GM21447 (cell line): ENCODE measurements around the gene SMIM45.

Source experiments
- ATAC-seq: cut with Tn5 transposase; IDR thresholded peaks from one replicate; pipeline ENCODE4 v1.9.1; 2021; ENCODE audit not compliant: unreplicated experiment

The SMIM45 gene

DNA sequence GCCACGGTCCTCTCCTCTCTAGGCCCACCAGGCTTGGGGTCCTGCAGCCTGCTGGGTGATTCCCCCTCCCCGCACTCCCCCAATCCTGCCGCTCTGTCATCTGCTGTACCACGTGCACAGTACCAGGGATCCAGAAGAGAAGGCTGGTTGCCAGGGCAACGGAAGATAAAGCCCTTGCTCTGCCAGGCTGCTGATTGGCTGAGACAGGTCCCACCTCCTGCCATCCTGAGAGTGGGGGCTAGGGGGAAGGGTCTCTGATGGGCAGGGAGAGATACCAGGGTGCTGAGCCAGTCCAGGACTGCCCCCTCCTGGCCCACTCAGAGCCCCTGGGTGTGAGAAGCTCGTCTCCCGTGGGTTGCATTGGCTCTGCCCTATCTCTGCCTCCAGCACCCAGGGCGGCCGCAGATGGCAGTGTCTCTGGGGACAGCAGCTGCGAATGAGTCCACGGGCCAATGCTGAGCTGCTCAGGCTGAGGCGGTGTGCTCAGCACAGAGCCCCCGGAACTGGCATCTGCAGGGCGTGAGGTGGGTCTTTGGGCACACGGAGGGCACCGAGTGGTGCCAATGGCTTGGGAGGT lies at the start of gene SMIM45:
SMIM45 (plus strand) TSS at position 253 of the 577 bp plus-strand sequence.
- ATAC-seq = no peak

DNA sequence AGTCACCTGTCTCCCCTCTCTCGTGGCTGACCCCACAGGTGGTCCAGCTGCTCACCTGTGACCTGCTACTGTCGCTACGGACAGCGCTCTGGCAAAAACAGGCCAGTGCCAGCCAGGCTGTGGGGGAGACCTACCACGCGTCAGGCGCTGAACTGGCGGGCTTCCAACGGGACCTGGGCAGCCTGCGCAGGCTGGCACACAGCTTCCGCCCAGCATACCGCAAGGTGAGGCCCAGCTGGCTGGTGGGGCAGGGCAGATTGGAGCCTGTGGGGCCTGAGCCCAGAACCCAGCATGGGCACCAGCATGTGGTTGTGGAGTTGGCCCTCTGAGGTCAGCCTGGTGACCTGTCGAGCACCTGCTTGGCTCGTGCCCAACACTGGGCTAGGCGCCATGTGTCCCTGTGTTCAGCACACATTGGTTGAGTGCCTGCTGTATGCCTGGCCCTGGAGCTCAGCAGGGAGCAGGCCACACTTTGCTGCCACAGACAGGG lies 49.0 kb upstream of the SMIM45 start:
- ATAC-seq = no peak

DNA sequence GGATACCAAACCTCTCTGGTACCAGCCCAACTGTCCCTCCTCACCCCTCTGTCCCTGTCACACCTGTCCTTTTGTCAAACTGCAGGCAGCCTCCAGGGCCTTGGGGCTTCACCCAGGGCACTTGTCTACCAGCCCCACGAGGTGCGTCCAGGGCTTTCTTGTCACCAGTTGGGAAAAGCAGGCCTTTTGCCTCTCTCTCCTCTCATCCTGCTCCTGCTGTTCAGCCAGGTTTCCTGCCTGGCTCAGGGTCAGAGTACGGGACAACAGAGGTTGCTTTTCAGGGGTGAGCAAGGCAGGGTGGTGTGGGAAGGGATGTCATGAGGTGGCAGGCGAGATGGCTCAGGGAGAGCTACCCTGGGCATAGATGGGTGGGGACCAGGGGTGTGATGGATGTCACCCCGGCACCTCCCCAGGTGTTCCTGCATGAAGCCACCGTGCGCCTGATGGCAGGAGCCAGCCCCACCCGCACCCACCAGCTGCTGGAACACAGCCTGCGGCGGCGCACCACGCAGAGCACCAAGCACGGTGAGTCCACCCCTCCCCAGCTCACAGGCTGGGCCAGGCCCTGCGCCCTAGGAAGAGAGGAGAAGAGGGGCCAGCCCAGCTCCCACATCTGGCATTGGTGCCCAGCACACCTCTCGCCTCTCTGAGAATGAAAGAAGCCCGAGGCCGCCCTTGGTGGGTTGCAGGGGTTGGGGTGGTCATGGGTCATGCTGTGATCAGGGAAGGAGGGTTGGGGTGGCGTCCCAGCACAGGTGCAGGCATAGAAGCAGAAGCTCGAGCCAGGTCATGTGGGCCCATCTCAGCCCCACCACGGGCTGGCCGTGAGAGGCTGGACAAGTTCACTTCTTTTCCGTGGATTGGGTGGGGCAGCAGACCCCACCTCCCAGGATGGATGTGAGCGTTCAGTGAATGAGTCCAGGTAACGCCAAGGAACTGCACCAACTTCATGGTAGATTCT lies 47.2 kb upstream of the SMIM45 start:
- ATAC-seq = no peak

DNA sequence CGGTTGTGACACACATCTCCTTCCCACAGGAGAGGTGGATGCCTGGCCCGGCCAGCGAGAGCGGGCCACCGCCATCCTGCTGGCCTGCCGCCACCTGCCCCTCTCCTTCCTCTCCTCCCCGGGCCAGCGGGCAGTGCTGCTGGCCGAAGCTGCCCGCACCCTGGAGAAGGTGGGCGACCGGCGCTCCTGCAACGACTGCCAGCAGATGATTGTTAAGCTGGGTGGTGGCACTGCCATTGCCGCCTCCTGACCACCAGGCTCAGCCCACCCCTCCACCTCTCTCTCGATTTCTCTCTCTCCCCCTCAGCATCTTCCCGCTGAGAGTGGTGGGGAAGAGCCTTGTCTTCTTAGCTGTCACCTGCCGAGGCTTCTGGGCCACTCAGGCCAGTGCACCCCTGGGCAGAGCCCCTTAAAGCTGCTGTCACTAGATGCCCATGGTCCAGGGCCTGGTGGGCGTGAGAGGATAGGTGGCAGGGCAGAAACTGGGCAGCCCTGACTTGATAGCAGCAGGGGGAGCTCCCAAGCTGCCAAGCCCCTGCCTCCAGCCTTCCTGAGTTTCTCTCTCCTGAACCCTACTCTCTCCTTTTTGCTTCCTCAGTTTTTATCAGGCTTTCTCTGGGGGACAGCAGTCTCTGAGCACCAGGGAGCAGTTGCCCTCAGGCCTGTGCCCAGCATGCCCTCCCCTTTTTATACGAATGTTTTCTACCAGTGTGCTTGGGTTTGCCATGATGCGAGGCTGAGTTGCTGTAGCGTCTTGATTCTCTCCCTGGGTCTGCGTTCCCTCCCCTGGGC lies 46.3 kb upstream of the SMIM45 start:
- ATAC-seq = no peak

DNA sequence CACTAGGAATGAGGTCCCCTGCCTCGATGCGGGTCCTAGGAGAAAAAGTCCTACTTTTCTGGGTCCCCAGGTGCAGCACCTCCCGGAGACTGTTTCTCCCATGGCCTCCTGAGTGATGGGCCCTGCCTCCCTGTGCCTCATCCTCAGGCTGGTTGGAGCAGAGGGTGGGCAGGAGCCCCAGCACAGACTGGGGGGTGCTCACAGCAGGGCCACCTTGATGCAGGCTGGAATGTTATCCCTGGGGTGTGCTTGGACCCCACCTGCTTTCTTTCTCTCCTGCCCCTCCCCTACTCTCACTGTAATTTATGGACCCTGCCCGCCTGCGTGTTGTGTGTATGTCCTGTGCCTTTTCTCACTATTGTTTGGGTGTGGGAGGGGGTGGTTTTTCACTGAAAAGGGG lies 45.1 kb upstream of the SMIM45 start:
- no peak for ATAC-seq

DNA sequence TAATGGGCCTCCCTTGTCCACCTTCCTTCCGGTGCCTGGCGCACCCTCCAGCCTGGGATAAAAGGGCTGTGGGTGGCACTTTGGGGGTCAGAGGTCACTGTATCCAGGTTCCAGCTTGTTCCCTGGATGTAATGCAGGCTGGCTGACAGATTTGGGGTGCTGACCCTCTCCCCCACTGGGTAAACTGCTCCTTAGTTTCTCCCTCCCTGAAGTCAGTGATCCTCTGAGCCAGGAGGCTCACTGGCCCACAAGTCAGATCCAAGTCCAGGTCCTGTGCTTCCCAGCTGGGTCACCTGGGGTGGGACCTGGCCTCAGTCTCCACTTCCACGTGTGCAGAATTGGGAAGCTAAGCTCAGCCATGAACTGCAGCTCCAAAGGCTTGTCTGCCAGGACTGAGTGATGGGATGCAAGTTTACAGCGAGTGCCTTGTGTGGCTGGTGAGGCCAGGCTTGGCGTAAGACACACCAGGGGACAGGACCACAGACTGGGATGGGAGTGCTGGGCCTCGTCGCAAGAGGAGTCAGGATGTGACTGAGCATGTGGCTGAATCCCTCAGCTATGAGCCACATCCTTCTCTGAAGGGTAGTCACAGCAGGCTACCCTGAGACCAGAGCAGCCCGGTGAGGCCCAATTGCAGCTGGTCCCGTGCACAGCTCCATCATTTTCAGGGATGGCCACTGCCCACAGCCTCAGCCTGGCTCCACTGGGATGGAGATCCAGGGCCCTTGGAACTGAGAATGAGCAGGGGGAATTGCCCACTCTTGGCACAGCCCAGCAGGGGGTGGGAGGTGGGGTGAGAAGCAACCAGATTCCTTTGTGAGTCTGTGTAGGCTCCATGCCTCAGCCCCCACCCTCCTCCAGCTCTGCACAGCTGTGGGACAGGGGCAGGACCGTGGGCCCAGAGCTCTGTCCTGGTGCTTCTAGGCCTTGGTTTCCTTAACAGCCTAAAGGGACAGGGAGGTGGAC lies 44.2 kb upstream of the SMIM45 start:
- no peak for ATAC-seq

DNA sequence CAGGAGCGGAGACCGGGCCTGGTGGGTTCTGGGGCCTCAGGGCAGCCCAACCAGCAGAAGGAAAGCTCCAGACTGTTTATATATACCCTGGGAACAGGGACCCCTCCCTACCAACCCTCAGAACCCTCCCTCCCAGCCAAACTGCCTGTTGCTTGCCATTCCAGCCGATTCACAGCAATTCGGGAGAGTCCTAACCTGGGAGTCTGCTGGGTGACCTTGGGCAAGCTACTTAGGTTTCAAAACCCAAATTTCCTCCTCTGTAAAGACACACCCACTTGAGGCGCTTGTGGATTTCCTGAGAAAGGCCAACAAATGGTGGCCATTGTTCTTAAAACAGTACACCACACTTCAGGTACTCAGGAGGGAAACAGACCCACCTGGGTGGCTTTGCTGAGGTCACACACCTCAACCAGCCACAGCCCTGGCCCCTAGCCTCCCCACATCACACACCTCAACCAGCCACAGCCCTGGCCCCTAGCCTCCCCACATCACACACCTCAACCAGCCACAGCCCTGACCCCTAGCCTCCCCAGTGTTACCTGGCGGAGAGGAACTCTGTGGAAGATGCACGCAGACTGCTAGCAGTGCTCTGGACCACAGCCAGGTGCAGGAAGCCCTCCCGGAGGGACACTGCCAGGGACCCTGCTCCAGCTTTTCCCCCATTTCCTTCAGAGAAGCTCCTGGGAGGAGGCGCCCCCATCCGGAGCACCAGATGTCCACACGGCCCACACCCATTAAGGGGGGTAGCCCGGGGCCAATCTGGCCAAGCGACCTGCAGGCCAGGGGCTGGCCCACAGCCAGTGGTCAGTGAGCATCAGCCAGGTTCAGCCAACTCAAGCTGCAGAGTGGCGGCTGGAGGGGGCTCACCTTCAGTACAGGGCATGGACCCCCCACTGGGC lies 43.3 kb upstream of the SMIM45 start:
- ATAC-seq = no peak

DNA sequence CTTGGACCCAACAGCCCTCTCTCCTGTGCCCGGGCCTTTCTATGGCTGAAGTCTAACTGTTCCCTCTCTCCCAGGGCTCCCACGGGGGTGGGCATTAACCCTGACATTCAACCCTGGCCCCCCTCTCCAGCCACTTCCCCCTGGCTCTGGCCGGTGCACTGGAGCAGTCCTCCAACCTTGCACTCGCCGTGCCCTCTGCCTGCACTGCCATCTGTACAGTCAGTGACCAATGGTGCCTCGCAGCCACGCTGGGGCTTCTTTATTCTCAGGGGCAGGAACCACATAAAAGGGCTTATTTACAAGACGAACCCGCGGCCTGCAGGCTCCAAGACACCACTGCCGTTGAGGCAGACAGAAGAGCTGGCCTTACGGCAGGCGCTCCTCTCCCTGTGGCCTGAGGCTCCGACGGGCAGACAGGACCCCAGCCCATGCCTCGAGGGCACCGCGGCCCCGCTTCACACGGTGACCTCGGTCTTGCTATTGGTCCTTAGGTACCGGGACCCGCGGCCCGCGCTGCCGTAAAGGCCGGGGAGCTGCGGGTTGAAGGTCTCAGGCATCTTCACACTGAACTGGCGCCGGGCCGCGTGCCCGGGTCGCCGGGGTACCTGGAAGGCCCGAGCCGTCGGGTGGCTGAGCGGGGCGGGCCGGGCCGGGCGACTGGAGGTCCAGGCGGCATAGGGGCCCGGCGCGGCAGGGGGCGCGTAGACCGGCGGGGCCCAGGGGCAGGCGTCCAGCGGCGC lies 42.5 kb upstream of the SMIM45 start:
- no peak for ATAC-seq

DNA sequence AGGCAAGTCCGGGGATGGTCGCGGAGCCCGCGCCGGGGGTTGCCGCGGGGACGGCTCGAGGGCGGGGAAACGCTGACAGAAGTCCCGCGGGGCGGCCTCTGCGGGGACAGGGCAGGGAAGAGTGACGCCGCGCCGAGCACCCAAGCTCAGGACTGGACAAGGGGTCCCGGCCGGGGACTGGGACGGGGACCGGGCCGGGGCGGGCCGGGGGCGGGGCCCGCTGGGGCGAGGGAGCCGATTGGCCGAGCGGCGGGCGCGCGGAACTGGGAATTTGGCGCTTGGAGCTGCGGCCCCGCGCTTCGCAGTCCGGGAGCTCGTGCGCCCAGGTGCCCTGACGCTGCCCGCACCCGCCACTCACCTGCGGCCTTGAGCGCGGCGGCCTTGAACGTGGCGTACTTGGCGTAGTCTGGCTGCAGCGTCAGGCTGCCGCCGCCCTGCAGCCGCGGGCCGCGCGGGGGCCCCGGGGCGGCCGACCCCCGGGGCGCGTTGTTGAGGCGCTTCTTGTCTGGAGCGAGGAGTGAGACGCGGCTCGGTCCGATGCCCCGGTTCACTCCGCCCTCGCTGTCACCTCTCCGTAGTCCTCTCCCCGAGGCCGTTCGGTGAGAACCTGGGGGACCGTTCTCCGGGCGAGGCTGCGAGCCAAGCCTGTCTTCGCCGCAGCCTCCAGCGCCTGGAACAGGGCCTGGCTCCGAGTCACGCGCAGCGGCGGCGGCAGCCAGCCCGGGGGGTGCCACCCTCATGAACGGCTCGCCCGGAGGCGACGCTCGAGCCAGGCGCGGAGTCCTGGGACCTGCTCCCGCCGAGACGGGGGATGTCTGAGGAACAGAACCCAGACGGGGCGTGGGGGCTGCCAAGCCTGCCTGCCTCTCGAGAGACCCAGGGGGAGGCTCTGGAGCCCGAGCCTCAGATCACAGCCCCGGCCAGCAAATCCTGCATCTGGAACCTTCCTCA lies 41.6 kb upstream of the SMIM45 start:
- ATAC-seq = no peak

DNA sequence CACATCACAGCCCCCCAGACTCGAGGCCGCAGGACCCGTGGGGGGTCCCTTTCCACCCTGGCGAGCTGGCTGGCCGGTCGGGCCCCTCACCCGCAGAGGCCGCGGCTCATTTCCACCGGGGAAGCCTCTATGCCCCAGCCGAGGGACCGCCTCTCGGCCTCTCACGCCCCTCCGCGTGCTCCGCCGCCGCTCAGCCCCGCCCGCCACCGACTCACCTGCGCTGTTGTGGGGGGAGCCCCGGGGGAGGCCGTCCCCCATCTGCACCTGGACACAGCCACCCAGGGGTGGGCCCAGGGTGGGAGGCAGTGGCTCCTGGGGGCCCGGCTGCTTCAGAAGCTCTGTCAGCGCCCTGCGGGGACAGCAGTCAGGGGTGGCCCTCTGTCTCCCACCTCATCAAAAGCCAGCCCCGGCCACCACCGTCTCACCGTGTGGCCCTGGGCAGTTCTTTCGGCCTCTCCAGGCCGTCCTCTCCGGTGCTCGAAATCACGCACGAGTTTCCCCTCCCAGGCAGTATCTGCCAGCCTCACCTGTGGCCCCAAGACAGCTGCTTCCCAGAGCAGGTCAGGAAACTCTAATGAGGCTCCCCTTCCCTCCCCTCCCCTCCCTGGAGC lies 40.8 kb upstream of the SMIM45 start:
- no peak for ATAC-seq

DNA sequence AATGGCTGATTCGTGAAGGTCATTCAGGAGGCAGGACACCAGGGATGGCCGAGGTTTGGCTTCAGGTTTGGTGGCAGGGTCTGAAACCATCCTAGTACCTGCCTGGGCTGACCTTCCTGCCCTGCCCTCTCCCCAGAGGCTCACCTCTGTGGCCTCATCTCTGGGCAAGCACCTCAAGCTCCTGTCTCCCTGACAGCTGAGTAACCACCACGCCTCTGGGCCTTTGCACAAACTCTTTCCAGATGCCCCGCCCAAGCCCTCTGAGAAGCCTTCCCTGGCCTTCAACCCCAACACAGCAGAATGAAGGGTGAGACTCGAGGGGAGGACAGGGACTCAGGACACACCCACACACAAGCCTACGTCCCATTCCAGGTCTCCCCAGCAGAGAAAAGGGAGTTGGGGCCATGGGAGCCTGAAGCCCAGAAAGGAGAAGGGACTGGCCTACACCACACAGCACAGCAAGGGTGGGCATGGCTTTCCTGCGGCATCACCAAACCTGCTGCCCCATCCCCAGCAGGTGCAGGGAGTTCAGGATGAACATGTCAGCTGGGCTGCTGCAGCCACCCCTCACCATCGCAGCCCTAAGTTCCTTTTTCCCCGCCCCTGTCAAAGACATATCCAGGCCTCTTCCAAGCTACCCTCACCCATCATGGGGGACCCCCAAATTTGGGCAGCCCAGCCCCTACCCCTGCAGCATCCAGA lies 39.5 kb upstream of the SMIM45 start:
- no peak for ATAC-seq

DNA sequence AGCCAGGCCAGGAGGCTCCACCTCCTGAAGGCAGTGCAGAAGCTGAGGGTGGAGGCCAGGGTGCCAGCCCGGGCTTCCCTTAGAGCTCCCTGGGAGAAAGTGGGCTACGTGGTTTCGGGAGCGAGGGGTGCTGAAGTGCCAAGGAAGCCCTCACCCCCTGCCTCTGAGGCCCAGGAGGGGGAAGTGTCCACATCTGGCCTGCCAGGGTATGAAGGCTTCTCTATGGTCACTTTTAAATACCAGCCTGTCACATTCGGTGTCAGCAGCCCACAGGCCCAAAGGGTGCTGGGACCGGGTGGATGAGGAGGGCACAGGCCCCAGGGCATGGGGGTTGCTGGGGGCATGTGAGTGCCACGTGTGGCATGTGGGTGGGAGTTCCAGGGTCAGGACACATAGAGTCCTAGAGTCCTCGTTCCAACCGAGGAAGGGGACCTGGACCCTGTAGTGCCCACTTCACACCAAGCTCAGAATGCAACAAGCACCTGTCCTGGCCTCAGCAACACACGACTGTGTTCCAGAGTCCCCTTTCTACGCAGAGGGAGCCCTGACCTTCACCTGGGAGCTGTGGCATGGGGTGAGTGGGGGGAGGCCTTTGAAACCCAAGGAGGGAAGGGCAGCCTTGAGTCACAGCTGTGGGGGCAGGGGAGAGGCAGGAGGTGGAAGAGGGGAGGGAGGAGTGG lies 38.8 kb upstream of the SMIM45 start:
- ATAC-seq = no peak

DNA sequence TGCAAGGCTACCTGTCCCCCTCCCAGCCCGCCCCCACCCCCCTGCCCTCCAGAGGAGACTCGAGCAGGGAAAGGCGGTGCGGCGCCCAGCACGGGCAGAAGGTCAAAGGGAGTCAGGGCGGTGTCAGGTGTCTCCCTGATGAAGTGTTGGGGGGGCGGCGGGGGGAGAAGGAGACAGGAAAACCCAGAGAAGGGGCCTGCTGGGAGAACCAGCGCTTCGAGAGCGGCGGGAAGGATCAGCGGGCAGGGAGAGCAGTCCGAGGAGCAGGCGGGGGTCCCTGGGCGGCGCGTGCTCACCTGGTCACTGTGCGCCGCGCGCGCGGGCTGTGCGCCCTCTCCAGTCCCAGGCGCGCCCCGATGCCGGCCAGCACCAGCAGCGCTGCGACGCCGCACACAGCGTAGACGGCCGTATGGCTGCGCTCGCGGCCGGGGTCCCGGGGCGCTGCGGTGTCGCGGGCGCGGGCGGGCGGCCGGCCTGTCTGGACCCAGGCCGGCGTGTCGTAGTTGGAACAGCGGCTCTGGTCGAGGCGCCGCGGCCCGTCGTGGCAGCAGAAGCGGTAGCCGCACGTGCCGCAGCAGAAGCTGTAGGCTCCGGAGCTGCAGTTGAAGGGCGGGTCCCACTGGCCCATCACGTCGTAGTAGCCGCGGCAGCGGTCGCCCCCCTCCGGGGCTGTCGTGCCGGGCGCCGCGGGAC lies 38.0 kb upstream of the SMIM45 start:
- ATAC-seq = no peak

DNA sequence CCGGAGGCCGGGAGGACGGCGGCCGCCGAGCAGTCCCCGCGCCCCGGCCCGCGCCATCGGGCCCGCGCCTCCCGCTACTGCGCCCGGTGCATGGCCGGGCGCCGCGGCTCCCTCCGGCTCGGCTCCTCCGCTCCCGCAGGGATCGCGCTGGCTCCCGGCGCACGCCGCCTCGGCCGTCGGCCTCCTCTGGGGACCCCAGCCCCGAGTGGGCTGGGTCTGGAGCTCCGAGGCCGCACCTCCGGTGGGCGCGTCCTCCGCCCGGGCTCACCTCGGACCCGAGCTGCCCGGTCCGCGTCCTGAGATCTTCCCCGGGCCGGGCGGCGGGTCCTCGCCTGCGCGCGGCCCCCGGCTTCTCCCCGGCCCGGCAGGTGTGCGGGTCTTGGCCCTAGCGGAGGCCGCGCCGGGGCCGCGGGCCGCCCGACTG lies 37.3 kb upstream of the SMIM45 start:
- ATAC-seq = no peak

DNA sequence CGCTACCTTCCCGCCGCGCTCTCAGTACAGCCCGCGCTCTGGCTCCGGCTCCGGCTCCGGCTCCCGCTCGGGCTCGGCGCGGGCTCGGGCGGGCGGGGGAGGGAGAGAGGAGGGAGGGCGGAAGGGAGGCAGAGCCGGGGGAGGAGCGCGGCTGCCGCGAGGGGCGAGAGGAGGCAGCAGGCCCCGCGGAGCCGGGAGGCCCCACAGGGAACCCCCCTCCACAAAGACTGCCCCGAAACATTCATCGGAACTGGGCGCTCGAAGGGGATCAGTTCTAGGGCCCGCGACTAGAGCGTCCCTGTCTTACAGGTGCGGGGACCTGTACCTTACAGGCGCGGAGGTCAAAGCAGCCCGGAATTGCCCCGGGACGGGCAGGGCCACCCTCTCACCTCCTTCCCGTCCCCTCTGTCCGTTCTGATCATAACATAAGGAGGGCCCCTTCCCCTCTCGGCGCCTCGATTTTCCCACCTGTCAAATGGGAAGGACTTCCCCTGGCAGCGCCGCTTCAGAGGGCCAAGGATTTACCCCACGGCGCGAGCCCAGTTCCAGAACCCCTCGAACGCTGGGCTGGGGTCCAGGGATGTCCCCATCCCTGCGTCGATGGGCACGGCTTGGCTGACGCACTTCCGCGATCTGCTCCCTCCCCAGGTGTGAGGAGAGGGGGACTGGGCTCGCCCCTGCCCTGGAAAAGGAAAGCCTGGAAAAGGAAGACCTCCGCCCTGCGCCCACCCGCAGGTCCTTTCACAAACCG lies 36.7 kb upstream of the SMIM45 start, which contains the start of gene SHISA8:
SHISA8 (minus strand) TSS at position 40 of the 751 bp plus-strand sequence. CDS start 407 bp downstream, outside the sequence.
- no peak for ATAC-seq
